ENCODE measurements around the gene ZBTB46. TPM values are rescaled to one million over a fixed set of nuclear protein-coding genes. Genes with fewer than 3 reads are reported as not detected.
"Not testable (repeated sequence)": the region's sequence is repeated elsewhere in the genome, so short reads cannot be mapped to it uniquely, and the experiment has no call there.

Gene ZBTB46
- total RNA-seq, 2 donors from 2014 or later = 6.8 to 11.9 TPM

DNA sequence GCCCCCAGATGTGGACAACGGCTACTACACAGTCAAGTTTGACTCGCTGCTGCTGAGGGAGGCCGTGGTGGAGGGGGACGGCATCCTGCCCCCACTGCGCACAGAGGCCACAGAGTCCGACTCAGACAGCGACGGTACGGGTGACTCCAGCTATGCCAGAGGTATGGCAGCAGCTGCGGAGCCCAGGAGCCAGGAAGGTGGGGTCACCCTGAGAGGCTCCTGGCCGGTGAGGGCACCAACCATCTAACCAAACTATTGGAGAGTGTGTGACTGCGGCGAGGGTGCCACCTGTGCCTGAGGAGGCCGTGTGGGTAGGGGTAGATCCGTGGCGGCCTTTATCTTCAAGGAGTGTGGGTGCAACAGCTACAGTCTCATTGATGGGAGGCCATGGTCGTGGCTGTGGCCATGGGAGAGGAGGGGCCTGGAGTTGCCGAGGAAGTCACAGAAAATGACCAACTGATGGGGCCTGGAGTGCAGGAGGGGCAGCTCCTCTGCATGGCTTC lies 97.4 kb downstream of the ZBTB46 start:
- intact Hi-C loops (cut with DNase I) = no loop called here

DNA sequence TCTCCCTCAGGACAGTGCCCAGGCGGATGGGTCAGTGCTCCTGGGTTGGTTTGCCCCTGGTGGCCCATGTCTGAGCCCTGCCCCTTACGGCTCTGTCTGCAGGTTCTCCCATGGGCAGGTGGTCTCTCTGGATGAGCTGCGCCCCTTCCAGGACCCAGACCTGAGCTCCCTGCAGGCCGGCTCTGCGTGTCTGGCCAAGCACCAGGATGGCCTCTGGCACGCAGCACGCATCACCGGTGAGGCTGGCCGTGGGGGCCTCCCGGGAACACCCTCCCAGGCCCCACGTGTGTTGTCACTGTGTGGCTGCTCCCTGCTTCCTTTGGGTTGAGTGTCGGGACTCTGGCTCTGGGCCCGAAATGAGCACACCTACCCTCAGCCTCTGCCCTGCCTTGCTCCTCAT lies 97.9 kb downstream of the ZBTB46 start:
- no peak for DNase-seq (ENCODE audit: low spot score)

More for the DNA sequence above, 97.4 kb downstream of the ZBTB46 start:
- DNase-seq (ENCODE audit: low spot score) = no peak

DNA sequence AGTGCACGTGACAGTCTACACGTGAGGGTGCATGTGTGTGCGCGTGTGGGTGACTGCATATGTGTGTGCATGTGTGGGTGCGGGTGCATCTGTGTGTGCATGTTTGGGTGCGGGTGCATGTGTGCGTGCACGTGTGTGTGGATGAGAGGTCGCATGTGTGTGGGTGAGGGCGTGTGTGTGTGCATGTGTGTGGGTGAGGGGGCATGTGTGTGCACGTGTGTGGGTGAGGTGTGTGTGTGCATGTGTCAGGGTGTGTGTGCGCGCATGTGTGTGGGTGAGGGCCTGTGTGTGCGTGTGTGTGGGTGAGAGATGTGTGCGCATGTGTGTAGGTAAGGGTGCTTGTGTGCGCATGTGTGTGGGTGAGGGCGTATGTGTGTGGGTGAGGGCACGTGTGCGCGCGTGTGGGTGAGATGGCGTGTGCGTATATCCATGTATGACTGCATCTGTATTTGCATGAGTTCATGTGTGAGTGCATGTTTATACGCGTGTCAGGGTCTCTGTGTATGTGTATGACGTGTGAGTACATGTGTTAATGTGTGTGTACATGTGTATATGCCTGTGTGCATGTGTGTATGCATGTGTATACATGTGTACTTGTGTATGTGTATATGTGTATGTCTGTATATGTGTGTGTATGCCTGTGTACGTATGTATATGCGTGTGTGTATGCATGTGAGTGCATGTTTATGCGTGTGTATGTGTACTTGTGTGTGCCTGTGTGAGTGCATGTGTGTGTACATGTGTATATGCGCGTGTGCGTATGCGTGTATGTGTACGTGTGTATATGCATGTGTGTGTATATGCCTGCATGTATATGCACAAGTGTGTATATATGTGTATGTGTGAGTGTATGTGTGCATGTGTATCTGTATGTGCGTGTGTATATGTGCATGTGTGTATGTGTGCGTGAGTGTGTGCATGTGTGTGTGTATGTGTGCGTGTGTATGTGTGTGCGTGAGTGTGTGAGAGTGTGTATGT lies 98.7 kb downstream of the ZBTB46 start:
- DNase-seq (ENCODE audit: low spot score) = no peak
- intact Hi-C loops (cut with DNase I) = no loop called here

More for the DNA sequence above, 97.9 kb downstream of the ZBTB46 start:
- intact Hi-C loops (cut with DNase I) = no loop called here

DNA sequence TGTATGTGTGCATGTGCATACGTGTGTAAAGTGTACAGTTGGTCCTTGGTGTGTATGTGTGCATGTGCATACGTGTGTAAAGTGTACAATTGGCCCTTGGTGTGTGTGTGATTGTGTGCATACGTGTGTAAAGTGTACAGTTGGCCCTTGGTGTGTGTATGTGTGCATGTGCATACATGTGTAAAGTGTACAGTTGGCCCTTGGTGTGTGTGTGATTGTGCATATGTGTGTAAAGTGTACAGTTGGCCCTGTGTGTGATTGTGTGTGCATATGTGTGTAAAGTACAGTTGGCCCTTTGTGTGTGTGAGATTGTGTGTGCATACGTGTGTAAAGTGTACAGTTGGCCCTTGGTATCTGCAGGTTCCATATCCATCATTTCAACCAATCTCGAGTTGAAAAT lies 99.7 kb downstream of the ZBTB46 start:
- intact Hi-C loops (cut with DNase I) = no loop called here

DNA sequence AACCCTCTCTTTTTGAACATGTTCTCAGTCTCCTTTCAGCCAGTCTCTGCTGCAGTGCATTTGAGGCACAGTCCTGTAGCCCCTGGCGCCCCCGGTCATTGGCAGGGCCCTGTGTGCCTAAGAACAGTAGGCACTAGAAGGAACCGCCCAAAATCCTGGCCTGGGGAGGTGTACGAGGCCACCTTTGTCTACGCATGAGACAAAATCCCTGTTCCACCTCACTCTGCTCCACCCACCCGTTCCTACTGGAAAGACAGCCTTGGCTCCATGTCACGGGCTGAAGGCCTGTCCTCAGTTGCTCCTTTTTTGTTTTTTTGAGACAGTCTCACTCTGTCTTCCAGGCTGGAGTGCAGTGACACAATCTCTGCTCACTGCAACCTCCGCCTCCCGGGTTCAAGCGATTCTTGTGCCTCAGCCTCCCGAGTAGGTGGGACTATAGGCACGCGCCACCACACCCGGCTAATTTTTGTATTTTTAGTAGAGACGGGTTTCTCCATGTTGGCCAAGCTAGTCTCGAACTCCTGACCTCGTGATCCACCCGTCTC lies 100.8 kb downstream of the ZBTB46 start:
- DNase-seq (ENCODE audit: low spot score); intact Hi-C loops (cut with DNase I): not testable (repeated sequence)

More for the DNA sequence above, 99.7 kb downstream of the ZBTB46 start:
- DNase-seq (ENCODE audit: low spot score) = no peak

DNA sequence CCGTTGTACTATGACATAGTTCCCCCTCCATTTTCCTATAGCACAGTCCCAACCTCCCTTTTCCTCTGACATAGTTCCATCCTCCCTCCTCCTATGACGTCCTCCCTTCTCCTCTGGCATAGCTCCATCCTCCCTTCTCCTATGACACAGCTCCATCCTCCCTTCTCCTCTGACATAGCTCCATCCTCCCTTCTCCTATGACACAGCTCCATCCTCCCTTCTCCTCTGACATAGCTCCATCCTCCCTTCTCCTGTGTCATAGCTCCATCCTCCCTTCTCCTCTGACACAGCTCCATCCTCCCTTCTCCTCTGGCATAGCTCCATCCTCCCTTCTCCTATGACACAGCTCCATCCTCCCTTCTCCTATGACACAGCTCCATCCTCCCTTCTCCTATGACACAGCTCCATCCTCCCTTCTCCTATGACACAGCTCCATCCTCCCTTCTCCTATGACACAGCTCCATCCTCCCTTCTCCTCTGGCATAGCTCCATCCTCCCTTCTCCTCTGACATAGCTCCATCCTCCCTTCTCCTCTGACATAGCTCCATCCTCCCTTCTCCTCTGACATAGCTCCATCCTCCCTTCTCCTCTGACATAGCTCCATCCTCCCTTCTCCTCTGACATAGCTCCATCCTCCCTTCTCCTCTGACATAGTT lies 108.0 kb downstream of the ZBTB46 start:
- DNase-seq (ENCODE audit: low spot score); intact Hi-C loops (cut with DNase I): not testable (repeated sequence)

DNA sequence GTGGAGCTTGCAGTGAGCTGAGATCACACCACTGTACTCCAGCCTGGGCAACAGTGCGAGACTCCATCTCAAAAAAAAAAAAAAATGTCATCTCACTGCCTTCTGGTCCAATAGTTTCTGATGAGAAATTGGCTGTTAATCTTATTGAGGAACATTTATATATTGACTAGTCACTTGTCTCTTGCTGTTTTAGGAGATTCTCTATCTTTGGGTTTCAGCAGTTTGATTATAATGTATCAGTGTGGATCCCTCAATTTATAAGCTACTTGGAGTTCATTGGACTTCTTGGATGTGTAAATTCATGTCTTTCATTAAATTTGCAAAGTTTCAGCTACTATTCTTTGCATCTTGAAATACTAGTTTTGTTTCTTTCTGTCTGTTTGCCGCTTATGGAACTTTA lies 112.1 kb downstream of the ZBTB46 start:
- DNase-seq (ENCODE audit: low spot score) = no peak
- intact Hi-C loops (cut with DNase I) = no loop called here

DNA sequence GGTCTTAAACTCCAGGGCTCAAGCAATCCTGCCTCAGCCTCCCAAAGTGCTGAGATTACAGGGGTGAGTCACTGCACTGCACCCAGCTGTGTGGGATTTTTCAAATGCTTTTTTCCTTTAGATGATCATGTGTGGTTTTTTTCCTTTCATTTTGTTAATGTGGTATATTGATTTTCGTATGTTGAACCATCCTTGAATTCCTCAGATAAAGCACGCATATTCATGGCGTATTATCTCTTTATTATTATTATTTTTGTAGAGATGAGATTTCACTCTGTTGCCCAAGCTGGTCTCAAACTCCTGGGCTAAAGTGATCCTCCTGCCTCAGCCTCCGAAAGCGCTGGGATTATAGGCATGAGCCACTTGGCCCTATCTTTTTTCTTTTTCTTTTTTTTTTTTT lies 116.2 kb downstream of the ZBTB46 start:
- DNase-seq (ENCODE audit: low spot score) = no peak

DNA sequence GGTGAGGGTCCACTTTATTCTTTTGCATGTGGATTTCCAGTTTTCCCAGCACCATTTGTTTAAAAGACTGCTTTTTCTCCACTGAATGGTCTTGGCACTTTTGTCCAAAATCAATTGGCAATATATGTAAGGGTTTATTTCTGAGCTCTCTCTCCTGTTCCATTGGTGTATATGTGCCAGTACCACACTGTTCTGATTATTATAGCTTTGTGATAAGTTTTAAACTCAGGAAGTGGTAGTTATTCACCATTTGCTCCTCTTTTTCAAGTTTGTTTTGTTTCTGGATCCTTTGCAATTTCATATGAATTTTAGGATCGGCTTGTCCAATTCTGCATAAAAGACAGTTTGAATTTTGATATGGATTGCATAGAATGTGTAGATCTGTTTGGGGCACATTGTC lies 118.9 kb downstream of the ZBTB46 start:
- DNase-seq (ENCODE audit: low spot score) = no peak
- intact Hi-C loops (cut with DNase I) = no loop called here

More for the DNA sequence above, 116.2 kb downstream of the ZBTB46 start:
- intact Hi-C loops (cut with DNase I) = no loop called here

DNA sequence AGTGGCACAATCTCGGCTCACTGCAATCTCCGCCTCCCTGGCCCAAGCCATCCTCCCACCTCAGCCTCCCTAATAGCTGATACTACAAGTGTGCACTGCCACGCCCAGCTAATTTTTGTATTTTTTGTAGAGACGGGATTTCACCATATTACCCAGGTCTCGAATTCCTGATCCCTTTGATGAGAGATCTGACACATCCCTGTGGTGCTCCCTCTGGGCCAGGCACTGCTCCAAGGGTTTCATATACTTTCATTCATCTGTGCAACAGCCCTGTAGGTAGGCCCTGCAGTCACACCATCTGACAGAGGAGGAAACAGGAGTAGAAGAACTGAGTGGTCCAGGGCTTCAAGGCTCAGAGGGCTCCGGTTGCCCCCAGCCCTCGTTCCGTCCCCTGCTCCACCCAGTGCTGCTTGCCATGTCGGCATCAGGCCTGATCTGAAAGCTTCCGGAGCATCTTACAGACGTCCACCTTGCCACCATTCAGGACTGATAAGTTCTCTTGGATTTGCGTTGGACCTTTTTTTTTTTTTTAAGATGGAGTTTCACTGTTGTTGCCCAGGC lies 119.9 kb downstream of the ZBTB46 start:
- intact Hi-C loops (cut with DNase I) = no loop called here
- DNase-seq (ENCODE audit: low spot score) = no peak

DNA sequence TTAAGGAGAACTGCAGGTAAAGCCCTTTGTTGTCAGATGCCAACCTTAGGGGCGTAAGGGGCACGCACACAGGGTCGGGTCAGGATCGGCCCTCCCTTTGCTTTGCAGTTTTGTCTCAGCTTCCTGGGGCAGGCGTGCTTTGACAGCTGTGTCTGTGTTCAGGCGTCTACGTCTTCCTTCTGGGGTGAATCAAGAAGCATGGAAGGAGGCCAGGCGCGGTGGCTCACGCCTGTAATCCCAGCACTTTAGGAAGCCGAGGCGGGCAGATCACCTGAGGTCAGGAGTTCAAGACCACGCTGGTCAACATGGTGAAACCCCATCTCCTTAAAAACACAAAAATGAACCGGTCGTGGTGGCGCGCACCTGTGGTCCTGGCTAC lies 121.9 kb downstream of the ZBTB46 start:
- intact Hi-C loops (cut with DNase I) = no loop called here

DNA sequence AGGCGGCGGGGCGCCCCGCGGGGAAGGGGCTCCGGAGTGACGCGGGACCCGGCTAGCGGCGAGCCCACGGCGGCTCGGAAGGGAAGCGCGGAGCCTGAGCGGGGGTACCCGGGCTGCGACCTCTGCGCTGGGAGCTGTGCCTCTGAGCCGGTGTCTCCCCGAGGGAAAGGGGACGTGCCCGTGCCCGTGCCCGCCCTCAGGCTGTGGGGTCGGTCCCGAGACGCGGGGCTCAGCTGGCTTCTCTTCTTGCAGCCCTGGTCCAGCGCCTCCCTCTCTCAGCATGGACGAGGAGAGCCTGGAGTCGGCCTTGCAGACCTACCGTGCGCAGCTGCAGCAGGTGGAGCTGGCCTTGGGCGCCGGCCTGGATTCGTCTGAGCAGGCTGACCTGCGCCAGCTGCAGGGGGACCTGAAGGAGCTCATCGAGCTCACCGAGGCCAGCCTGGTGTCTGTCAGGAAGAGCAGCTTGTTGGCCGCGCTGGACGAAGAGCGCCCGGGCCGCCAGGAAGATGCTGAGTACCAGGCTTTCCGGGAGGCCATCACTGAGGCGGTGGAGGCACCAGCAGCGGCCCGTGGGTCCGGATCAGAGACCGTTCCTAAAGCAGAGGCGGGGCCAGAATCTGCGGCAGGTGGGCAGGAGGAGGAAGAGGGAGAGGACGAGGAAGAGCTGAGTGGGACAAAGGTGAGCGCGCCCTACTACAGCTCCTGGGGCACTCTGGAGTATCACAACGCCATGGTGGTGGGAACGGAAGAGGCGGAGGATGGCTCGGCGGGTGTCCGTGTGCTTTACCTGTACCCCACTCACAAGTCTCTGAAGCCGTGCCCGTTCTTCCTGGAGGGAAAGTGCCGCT lies 122.5 kb downstream of the ZBTB46 start:
- peak; percentile 81 for DNase-seq (ENCODE audit: low spot score)
- intact Hi-C loops (cut with DNase I) = no loop called here

More for the DNA sequence above, 121.9 kb downstream of the ZBTB46 start:
- DNase-seq (ENCODE audit: low spot score) = no peak

DNA sequence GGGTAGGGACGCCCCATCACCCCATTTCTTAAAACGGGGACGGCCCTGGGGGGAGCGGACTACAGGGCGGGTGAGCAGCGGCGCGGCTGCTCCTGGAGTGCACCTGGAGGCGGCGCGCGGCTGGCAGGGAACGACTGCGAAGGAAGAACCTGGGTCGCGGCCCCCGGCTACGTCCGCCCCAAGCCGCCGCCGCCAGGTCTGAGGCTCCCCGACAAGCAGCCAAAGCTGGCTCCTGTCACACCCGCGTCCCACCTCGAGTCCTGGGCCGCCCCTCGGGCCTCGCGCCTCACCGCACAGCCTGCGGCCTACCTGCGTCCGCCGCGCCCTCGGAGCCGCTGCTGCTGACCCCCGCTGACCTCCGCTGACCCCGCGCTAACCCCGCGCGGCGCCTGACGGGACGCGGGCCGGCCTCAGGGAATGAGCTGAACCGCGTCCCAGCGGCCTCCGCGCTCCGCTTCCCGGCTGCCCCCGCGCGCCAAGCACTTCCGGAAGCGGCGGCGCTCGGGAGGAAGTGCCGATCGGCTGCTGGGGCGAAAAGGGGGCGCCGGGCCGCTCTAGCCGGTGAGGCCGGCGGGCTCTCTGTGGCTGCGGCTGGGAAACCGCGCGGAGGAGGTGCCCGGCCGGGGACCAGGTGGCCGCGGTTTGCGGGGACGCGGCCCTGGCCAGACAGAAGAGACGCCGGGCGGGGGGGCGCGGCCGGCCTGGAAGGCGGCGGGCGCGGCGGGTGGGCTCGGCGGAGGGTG lies 123.3 kb downstream of the ZBTB46 start, which contains the start of the genes ARFRP1 and ZGPAT:
TSS of gene ARFRP1 (minus strand) at position 419 of the 743 bp plus-strand sequence. CDS start 885 bp downstream, outside the sequence.
TSS of gene ZGPAT (plus strand) at position 482 of the 743 bp plus-strand sequence. CDS start 542 bp downstream, outside the sequence.
- DNase-seq (ENCODE audit: low spot score) = peak; percentile 97

DNA sequence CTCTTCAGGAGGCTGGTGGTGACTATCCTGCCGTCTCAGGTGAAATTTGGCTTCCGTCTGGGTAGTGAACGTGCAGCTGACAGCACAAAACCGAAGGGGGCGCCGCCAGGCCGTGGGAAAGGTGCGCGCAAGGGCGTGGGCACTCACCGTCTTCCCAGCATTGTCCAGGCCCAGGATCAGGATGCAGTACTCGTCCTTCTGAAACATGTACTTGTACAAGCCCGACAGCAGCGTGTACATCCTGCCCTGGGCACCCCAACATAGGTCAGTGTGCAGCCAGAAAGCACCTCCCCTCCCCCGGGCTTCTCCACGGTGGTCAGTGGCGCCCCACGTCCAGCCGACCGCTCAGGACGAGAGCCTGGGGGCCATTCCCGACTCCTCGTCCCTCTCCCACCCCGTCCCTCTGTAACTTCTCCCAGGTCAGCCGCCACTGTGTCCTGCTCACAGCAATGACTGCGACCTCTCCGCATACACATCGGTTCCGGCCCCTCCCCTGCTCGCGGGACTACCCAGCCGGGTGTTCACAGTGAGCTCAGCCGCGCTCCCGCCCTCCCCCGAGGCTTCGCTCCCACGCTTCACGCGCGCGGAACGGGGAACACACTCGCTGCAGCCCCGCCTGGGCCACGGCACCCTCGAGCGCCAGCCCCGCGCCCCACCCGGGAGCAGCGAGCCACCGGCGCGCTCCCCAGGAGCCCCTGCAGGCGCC lies 124.1 kb downstream of the ZBTB46 start:
- DNase-seq (ENCODE audit: low spot score) = peak; percentile 89
- intact Hi-C loops (cut with DNase I) = no loop called here

More for the DNA sequence above, 123.3 kb downstream of the ZBTB46 start, which contains the start of the genes ARFRP1 and ZGPAT:
- intact Hi-C loops (cut with DNase I) = no loop called here

DNA sequence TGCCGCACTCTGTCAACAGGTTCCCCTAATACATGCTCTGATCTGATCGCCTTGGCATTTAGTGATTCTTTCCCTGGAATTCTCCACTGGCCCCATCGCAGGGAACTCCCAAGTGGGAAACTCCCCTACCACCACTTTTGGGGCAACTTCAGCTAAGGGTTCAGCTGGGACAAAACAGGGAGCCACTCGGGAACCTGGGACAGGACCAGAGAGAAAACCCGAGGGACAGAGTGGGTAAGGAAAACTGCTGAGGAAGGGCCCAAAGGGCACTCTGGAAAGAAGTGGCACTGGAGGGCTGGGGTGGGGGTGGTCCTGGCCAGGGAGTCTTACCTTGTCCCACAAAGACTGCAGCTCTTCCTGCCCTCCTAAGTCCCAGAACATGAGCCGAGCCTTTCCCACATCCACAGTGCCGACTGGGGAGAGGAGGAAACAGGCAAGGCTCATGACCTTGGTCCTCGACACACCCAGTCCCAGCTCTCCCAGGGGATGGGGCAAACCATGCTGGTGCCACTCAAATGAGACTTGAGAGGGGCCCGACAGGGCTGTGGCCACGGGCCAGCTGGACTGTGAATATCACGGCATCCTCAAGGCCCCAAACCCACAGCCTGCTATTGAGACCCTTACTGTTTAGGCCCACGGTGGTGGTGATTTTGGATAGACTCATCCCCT lies 124.9 kb downstream of the ZBTB46 start:
- intact Hi-C loops (cut with DNase I) = no loop called here
- peak; percentile 38 for DNase-seq (ENCODE audit: low spot score)

DNA sequence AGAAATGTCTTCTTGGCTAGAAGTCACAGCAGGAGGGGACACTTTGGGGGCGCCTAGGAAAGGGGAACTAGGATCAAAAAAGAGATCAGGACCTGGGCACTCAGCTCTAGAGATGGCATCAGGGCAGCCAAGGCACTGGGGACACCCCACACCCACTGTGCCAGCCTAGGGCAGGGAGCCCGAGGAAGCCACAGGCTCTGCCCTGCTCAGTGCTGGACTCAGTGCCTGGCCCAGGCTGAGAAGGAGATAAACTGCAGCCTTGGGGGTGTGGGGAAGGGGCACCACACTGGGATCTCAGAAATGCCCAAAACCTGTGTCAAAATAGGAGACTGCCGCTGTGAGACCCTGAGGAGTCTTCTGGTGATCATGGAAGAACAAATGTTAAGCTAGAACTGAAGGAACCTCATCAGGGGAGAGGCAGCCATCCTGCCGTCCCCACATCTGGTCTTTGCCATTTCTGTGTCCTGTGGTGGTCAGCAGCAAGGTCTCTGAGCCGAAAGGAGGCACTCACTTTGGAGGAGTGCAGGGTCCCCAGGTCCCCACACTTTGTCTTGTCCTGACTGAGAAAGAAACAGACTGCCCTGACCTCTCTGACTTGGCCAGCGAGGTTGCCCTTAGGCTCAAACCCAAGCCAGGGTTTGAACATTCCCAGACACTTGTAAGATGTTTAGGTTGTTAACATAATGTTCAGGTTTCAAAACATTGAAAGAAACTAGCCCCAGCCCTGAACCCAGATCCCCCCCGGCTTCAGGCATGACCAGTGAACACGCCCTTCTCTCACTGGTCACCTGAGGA lies 125.6 kb downstream of the ZBTB46 start:
- intact Hi-C loops (cut with DNase I) = no loop called here
- peak; percentile 45 for DNase-seq (ENCODE audit: low spot score)

Data from posterior vena cava (tissue), 2 donors.